ENCODE results near the gene MELK.

MELK gene

GRCh38 chr9:36676091-36676490, 103.4 kb downstream of the MELK start:
- DNase-seq (ENCODE audit: low read depth), result no peak

- no peak for DNase-seq (ENCODE audit: low read depth)
Measured at GRCh38 chr9:36676778-36677485, 104.2 kb downstream of the MELK start.

- no peak for DNase-seq (ENCODE audit: low read depth)
Measured at GRCh38 chr9:36677611-36678010, 104.9 kb downstream of the MELK start.

- no peak for DNase-seq (ENCODE audit: low read depth)
Measured at GRCh38 chr9:36679710-36680109, 107.0 kb downstream of the MELK start.

GRCh38 chr9:36686471-36686870, 113.8 kb downstream of the MELK start:
- no peak for DNase-seq (ENCODE audit: low read depth)

GRCh38 chr9:36690412-36691168, 117.9 kb downstream of the MELK start:
- DNase-seq (ENCODE audit: low read depth), result no peak

- no peak for DNase-seq (ENCODE audit: low read depth)
Measured at GRCh38 chr9:36691671-36692070, 119.0 kb downstream of the MELK start.

GRCh38 chr9:36698984-36699383, 126.3 kb downstream of the MELK start:
- no peak for DNase-seq (ENCODE audit: low read depth)

- no peak for DNase-seq (ENCODE audit: low read depth)
Measured at GRCh38 chr9:36704148-36704547, 131.5 kb downstream of the MELK start.

- DNase-seq (ENCODE audit: low read depth), result no peak
Measured at GRCh38 chr9:36713515-36714490, 141.1 kb downstream of the MELK start.

GRCh38 chr9:36716496-36716895, 143.8 kb downstream of the MELK start:
- no peak for DNase-seq (ENCODE audit: low read depth)

GRCh38 chr9:36717276-36717675, 144.6 kb downstream of the MELK start:
- DNase-seq (ENCODE audit: low read depth), result no peak

- no peak for DNase-seq (ENCODE audit: low read depth)
Measured at GRCh38 chr9:36718612-36719011, 145.9 kb downstream of the MELK start.

GRCh38 chr9:36720043-36720442, 147.3 kb downstream of the MELK start:
- no peak for DNase-seq (ENCODE audit: low read depth)

- DNase-seq (ENCODE audit: low read depth), result no peak
Measured at GRCh38 chr9:36721846-36722588, 149.3 kb downstream of the MELK start.

- no peak for DNase-seq (ENCODE audit: low read depth)
Measured at GRCh38 chr9:36725777-36726356, 153.2 kb downstream of the MELK start.

Data from activated T-helper 1 cell treated with Interleukin-2 at 50 U/mL for 16 hours (primary cell).